Ishikawa (cell line): Measurements from ENCODE around the gene RSF1.

Source experiments
- CEBPB ChIP-seq: IDR thresholded peaks from 2 replicates; pipeline ENCODE4 v1.6.1; 2012
- CREB1 ChIP-seq: IDR thresholded peaks from 2 replicates; pipeline ENCODE4 v1.6.1; 2012; ENCODE audit warnings: low read depth
- EGR1 ChIP-seq: IDR thresholded peaks from 2 replicates; pipeline ENCODE4 v1.6.1; 2012
- EP300 ChIP-seq: IDR thresholded peaks from 2 replicates; pipeline ENCODE4 v1.6.1; 2012; ENCODE audit warnings: borderline replicate concordance
- FOXM1 ChIP-seq: IDR thresholded peaks from 2 replicates; pipeline ENCODE4 v1.6.1; 2012; ENCODE audit warnings: low read depth, borderline replicate concordance
- NFIC ChIP-seq: IDR thresholded peaks from 2 replicates; pipeline ENCODE4 v1.6.1; 2012
- RAD21 ChIP-seq: IDR thresholded peaks from 2 replicates; pipeline ENCODE4 v1.6.1; 2012; ENCODE audit warnings: low read depth
- TAF1 ChIP-seq: IDR thresholded peaks from 2 replicates; pipeline ENCODE4 v1.6.1; 2012; ENCODE audit warnings: low read depth, mild to moderate bottlenecking
- TCF12 ChIP-seq: IDR thresholded peaks from 2 replicates; pipeline ENCODE4 v1.6.1; 2012; ENCODE audit warnings: low read depth
- TEAD4 ChIP-seq: IDR thresholded peaks from 2 replicates; pipeline ENCODE4 v1.6.1; 2012
- YY1 ChIP-seq: IDR thresholded peaks from 2 replicates; pipeline ENCODE4 v1.6.1; 2012; ENCODE audit warnings: low read depth
- ZBTB7A ChIP-seq: IDR thresholded peaks from 2 replicates; pipeline ENCODE4 v1.6.1; 2012; ENCODE audit warnings: low read depth
- TF ChIP-seq, protein P1 (sequence below): IDR thresholded peaks from 2 replicates; pipeline ENCODE4 v1.6.1; 2012; ENCODE audit warnings: low read depth, mild to moderate bottlenecking
- TF ChIP-seq, protein P2 (sequence below): IDR thresholded peaks from 2 replicates; pipeline ENCODE4 v1.6.1; 2012
- TF ChIP-seq, protein P3 (sequence below): IDR thresholded peaks from 2 replicates; pipeline ENCODE4 v1.6.1; 2012

The RSF1 gene

GRCh38 chr11:77806415-77806814, 14.1 kb downstream of the RSF1 start:
- TF ChIP-seq TEAD4, result no peak
- TF ChIP-seq NFIC, result no peak
- no peak for TF ChIP-seq FOXM1
- TF ChIP-seq, protein P1, sequence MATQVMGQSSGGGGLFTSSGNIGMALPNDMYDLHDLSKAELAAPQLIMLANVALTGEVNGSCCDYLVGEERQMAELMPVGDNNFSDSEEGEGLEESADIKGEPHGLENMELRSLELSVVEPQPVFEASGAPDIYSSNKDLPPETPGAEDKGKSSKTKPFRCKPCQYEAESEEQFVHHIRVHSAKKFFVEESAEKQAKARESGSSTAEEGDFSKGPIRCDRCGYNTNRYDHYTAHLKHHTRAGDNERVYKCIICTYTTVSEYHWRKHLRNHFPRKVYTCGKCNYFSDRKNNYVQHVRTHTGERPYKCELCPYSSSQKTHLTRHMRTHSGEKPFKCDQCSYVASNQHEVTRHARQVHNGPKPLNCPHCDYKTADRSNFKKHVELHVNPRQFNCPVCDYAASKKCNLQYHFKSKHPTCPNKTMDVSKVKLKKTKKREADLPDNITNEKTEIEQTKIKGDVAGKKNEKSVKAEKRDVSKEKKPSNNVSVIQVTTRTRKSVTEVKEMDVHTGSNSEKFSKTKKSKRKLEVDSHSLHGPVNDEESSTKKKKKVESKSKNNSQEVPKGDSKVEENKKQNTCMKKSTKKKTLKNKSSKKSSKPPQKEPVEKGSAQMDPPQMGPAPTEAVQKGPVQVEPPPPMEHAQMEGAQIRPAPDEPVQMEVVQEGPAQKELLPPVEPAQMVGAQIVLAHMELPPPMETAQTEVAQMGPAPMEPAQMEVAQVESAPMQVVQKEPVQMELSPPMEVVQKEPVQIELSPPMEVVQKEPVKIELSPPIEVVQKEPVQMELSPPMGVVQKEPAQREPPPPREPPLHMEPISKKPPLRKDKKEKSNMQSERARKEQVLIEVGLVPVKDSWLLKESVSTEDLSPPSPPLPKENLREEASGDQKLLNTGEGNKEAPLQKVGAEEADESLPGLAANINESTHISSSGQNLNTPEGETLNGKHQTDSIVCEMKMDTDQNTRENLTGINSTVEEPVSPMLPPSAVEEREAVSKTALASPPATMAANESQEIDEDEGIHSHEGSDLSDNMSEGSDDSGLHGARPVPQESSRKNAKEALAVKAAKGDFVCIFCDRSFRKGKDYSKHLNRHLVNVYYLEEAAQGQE, result no peak
- TF ChIP-seq CEBPB, result no peak
- TF ChIP-seq ZBTB7A, result no peak
- TF ChIP-seq, protein P2, sequence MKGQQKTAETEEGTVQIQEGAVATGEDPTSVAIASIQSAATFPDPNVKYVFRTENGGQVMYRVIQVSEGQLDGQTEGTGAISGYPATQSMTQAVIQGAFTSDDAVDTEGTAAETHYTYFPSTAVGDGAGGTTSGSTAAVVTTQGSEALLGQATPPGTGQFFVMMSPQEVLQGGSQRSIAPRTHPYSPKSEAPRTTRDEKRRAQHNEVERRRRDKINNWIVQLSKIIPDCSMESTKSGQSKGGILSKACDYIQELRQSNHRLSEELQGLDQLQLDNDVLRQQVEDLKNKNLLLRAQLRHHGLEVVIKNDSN, result no peak
- no peak for TF ChIP-seq EP300

- TF ChIP-seq, protein P2, result no peak
- no peak for TF ChIP-seq EGR1
- TF ChIP-seq, protein P3, sequence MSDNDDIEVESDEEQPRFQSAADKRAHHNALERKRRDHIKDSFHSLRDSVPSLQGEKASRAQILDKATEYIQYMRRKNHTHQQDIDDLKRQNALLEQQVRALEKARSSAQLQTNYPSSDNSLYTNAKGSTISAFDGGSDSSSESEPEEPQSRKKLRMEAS, result no peak
- TF ChIP-seq RAD21, result no peak
Measured at GRCh38 chr11:77801477-77801876, 19.0 kb downstream of the RSF1 start.

DNA sequence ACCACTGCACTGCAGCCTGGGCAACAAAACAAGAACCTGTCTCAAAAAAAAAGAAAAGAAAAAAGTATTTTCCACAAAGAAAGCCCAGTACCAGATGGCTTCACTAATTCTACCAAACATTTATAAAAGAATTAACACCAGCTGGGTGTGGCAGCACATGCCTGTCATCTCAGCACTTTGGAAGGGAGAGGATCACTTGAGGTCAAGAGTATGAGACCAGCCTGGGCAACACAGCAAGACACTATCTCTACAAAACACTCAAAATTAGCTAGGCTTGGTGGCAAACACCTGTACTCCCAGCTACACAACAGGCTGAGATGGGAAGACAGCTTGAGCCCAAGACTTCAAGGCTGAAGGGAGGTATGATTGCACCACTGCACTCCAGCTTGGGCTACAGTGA, 20.1 kb downstream of the RSF1 start:
- TF ChIP-seq YY1 (no peak), CEBPB (no peak), EP300 (no peak), NFIC (no peak), CREB1 (no peak), EGR1 (no peak), ZBTB7A (no peak), TCF12 (no peak), TEAD4 (no peak), FOXM1 (no peak), TAF1 (no peak), RAD21 (no peak)
- TF ChIP-seq, protein P2, result no peak
- TF ChIP-seq, protein P1, result no peak
- TF ChIP-seq, protein P3, result no peak

- TF ChIP-seq TAF1 (no peak), NFIC (no peak), FOXM1 (no peak), RAD21 (no peak), EGR1 (no peak), YY1 (no peak), TCF12 (no peak), TEAD4 (no peak), CREB1 (no peak), CEBPB (no peak), ZBTB7A (no peak), EP300 (no peak)
- TF ChIP-seq, protein P2, result no peak
- TF ChIP-seq, protein P3, result no peak
- TF ChIP-seq, protein P1, result no peak
Measured at GRCh38 chr11:77799338-77799737, 21.2 kb downstream of the RSF1 start.
